OCI-LY3 (cell line): ENCODE results near the gene ZCCHC24.

Experiments
- CTCF ChIP-seq: fragments of 200-600, 300-600 bp; sonication (generic); IDR thresholded peaks from 2 replicates; pipeline ENCODE4 v1.5.1; 2014; ENCODE audit warnings: antibody characterized with exemption, low read length, low read depth
- EZH2phosphoT487 ChIP-seq: fragments of 200-600 bp; shearing (Covaris generic); IDR thresholded peaks from 2 replicates; pipeline ENCODE4 v1.6.1; 2018; ENCODE audit warnings: antibody characterized with exemption, mixed run types, low read depth

- TF ChIP-seq CTCF (no peak), EZH2phosphoT487 (no peak)
Measured at GRCh38 chr10:79488870-79489269, 43.4 kb upstream of the ZCCHC24 start.
